IMR-90 (cell line): Measurements from ENCODE around the gene RBP5. TPM values are rescaled to one million over a fixed set of nuclear protein-coding genes. Genes with fewer than 3 reads are reported as not detected.

Source experiments
- ATAC-seq: fragments of 200-7000 bp; cut with Tn5 transposase; 2 replicates; pipeline ENCODE4 v1.9.1; 2020; ENCODE audit warnings: low read depth, mild to moderate bottlenecking, moderate library complexity
- BruUV-seq: library from RNA; stranded (reverse); fragments of 400-500 nt; replicated peaks from 2 replicates; lab custom pipeline; 2021; lab: Mats Ljungman, UMichigan
- CTCF ChIA-PET: fragments of 300-600 bp; formaldehyde crosslinking; extraction: SDS; loops from one replicate; lab custom pipeline; 2021; ENCODE audit warnings: antibody characterized with exemption; lab: Yijun Ruan, JAX
- POLR2A ChIA-PET: fragments of 300-600 bp; sonication (Branson Sonifier 250); formaldehyde crosslinking; loops from one replicate; lab custom pipeline; 2022; ENCODE audit warnings: antibody characterized with exemption; ENCODE audit not compliant: unreplicated experiment; lab: Charles Lee
- DNase-seq: peaks from one replicate; pipeline ENCODE4 v3.0.0; 2013
- H2AFZ ChIP-seq: replicated peaks from 2 replicates; pipeline ENCODE3; 2013; ENCODE audit warnings: low read length, mild to moderate bottlenecking; ENCODE audit not compliant: poor library complexity
- H2AK5ac ChIP-seq: 2 replicates; pipeline ENCODE4 v1.6.1; 2013; ENCODE audit warnings: low read depth, low read length, inconsistent platforms
- H2AK9ac ChIP-seq: replicated peaks from 2 replicates; pipeline ENCODE3; 2013; ENCODE audit warnings: mild to moderate bottlenecking, low read depth, low read length, moderate library complexity; ENCODE audit not compliant: poor library complexity
- H2BK120ac ChIP-seq: 2 replicates; pipeline ENCODE4 v1.6.1; 2013; ENCODE audit warnings: low read depth, low read length, inconsistent platforms
- H2BK15ac ChIP-seq: 3 replicates; pipeline ENCODE4 v1.6.1; 2013; ENCODE audit warnings: low read depth, low read length, inconsistent platforms
- H2BK20ac ChIP-seq: 2 replicates; pipeline ENCODE4 v1.6.1; 2013; ENCODE audit warnings: low read depth, mild to moderate bottlenecking, inconsistent platforms, low read length, moderate library complexity
- H2BK5ac ChIP-seq: 2 replicates; pipeline ENCODE4 v1.6.1; 2013; ENCODE audit warnings: mild to moderate bottlenecking, low read depth, low read length, inconsistent platforms; ENCODE audit not compliant: poor library complexity, severe bottlenecking
- H3K14ac ChIP-seq: replicated peaks from 2 replicates; pipeline ENCODE4 v1.6.1; 2013; ENCODE audit warnings: low read depth, low read length, inconsistent platforms
- H3K18ac ChIP-seq: 2 replicates; pipeline ENCODE4 v1.6.1; 2013; ENCODE audit warnings: low read depth, low read length, control low read depth
- H3K23ac ChIP-seq: 2 replicates; pipeline ENCODE4 v1.6.1; 2013; ENCODE audit warnings: low read depth, low read length, inconsistent platforms
- H3K27ac ChIP-seq: 2 replicates; pipeline ENCODE4 v1.5.1; 2013; ENCODE audit warnings: mild to moderate bottlenecking, control low read depth, low read length; ENCODE audit not compliant: insufficient read depth
- H3K27me3 ChIP-seq: 2 replicates; pipeline ENCODE4 v1.6.1; 2013; ENCODE audit warnings: low read length; ENCODE audit not compliant: control insufficient read depth, insufficient read depth
- H3K36me3 ChIP-seq: 2 replicates; pipeline ENCODE4 v1.6.1; 2013; ENCODE audit warnings: low read length, mixed read lengths; ENCODE audit not compliant: control insufficient read depth, insufficient read depth
- H3K4ac ChIP-seq: 2 replicates; pipeline ENCODE4 v1.6.1; 2013; ENCODE audit warnings: low read depth, low read length, inconsistent platforms
- H3K4me1 ChIP-seq: 2 replicates; pipeline ENCODE4 v1.6.1; 2013; ENCODE audit warnings: low read length, mixed read lengths; ENCODE audit not compliant: control insufficient read depth, insufficient read depth
- H3K4me2 ChIP-seq: 2 replicates; pipeline ENCODE4 v1.6.1; 2013; ENCODE audit warnings: low read depth, mild to moderate bottlenecking, control low read depth, low read length, moderate library complexity
- H3K4me3 ChIP-seq: 2 replicates; pipeline ENCODE4 v1.5.1; 2013; ENCODE audit warnings: low read depth, mild to moderate bottlenecking, control low read depth, low read length, moderate library complexity; ENCODE audit not compliant: insufficient read depth
- H3K56ac ChIP-seq: 2 replicates; pipeline ENCODE4 v1.6.1; 2013; ENCODE audit warnings: low read length, inconsistent platforms; ENCODE audit not compliant: insufficient read depth; ENCODE audit errors: extremely low read depth
- H3K79me1 ChIP-seq, 2 experiments: 2 replicates each; pipeline ENCODE4 v1.6.1; 2013; ENCODE audit warnings: low read length in 2 of 2, inconsistent platforms in 1 of 2, low read depth in 1 of 2
- H3K9ac ChIP-seq: 2 replicates; pipeline ENCODE4 v1.6.1; 2013; ENCODE audit warnings: low read depth, low read length, control low read depth
- H3K9me1 ChIP-seq: 2 replicates; pipeline ENCODE4 v1.6.1; 2013; ENCODE audit warnings: low read length, inconsistent platforms; ENCODE audit not compliant: insufficient read depth
- H3K9me3 ChIP-seq: 2 replicates; pipeline ENCODE4 v1.6.1; 2013; ENCODE audit warnings: low read length; ENCODE audit not compliant: control insufficient read depth, insufficient read depth
- H4K20me1 ChIP-seq: 2 replicates; pipeline ENCODE4 v1.6.1; 2013; ENCODE audit warnings: low read length, inconsistent platforms; ENCODE audit not compliant: insufficient read depth
- H4K5ac ChIP-seq: 2 replicates; pipeline ENCODE4 v1.6.1; 2013; ENCODE audit warnings: mild to moderate bottlenecking, low read depth, low read length, control low read depth
- H4K8ac ChIP-seq, 2 experiments: 2 replicates each; pipeline ENCODE4 v1.6.1; 2013; ENCODE audit warnings: low read depth in 2 of 2, low read length in 2 of 2, control low read depth in 1 of 2, inconsistent platforms in 1 of 2
- H4K91ac ChIP-seq: 2 replicates; pipeline ENCODE4 v1.6.1; 2013; ENCODE audit warnings: low read depth, low read length, inconsistent platforms; ENCODE audit not compliant: insufficient read depth
- MAZ ChIP-seq: IDR thresholded peaks from 2 replicates; pipeline ENCODE4 v1.6.1; 2012; ENCODE audit warnings: low read depth, mild to moderate bottlenecking, low read length, improper control_type of control experiment, moderate library complexity, borderline replicate concordance
- POLR2A ChIP-seq: IDR thresholded peaks from 2 replicates; pipeline ENCODE4 v1.6.1; 2012; ENCODE audit warnings: mild to moderate bottlenecking, low read depth, low read length
- WGBS, 2 experiments: methylation state at CpG; one replicate each; pipeline versions ENCODE4 v1.1.5 to v1.1.7; 2013; ENCODE audit warnings: missing lambda C conversion rate in 2 of 2; ENCODE audit not compliant: insufficient read length in 1 of 2; ENCODE audit errors: extremely low coverage in 2 of 2; 5-methylcytosine and 5-hydroxymethylcytosine counted together
- dilution Hi-C: fragments of 300-500 bp; cut with HindIII; formaldehyde crosslinking; loops from one replicate; pipeline ENCODE4 v1.14.3; 2018; ENCODE audit warnings: low sequenced_read_pairs; ENCODE audit not compliant: unreplicated experiment
- in situ Hi-C: fragments of 300-500 bp; cut with MboI; formaldehyde crosslinking; loops from 3 replicates; pipeline ENCODE4 v1.14.3; 2019; ENCODE audit warnings: low sequenced_read_pairs, inconsistent platforms, mixed read lengths
- intact Hi-C: fragments of 100-400 bp; cut with micrococcal nuclease; formaldehyde crosslinking; loops from 2 replicates; pipeline ENCODE4 v1.10.0; 2022
- polyA plus RNA-seq, 3 experiments: library from polyadenylated mRNA; depleted of rRNA; stranded (reverse); fragments of >200 nt; gene quantifications; 2 replicates each; pipeline ENCODE4 v1.2.3, GENCODE V29; 2012; ENCODE audit warnings: low replicate concordance in 1 of 3
- total RNA-seq: library from RNA; depleted of rRNA; stranded (reverse); fragments of >200 nt; gene quantifications from 2 replicates; pipeline ENCODE4 v1.2.3, GENCODE V29; 2012

RBP5 gene
- total and polyA plus RNA-seq, 2 of the 4 experiments (the other 2 are of a cell fraction), result 0.15 TPM; not detected in 1

- POLR2A ChIA-PET, result no interaction called here
These were observed 2.2 kb upstream of the RBP5 start for GRCh38 chr12:7130701-7131501.

More at GRCh38 chr12:7130701-7131501, 2.2 kb upstream of the RBP5 start:
- Histone ChIP-seq H2AFZ (peak overlapping the region; percentile 98), H4K5ac (no peak overlapping the region), H3K27ac (peak overlapping the region; percentile 28; the same call in 1 of the 2 replicates), H3K4me2 (peak overlapping the region; percentile 98), H3K4me1 (peaks cover 6% of the 10 kb centered on the region; the same call in 1 of the 2 replicates), H3K9me1 (peaks cover 12% of the 10 kb centered on the region; the same call in 1 of the 2 replicates), H3K79me1 (0 out of 4 replicates have a peak, but pooled peaks cover 0 to 6% of the 10 kb centered on the region in 2 experiments), H4K20me1 (no peaks in the 10 kb centered on the region), H2AK9ac (peak overlapping the region; percentile 87), H2BK20ac (no peak overlapping the region), H3K56ac (no peak overlapping the region), H2BK15ac (no peak overlapping the region), H4K8ac (peak overlapping the region; percentile 2 to 36; a peak in 2 of 4 replicates), H2AK5ac (peak overlapping the region; percentile 36), H3K36me3 (peaks cover 23% of the 10 kb centered on the region), H3K23ac (peak overlapping the region; percentile 61; the same call in 1 of the 2 replicates), H3K4ac (no peak overlapping the region), H2BK5ac (no peak overlapping the region), H3K9me3 (no peaks in the 10 kb centered on the region), H3K18ac (no peak overlapping the region), H3K4me3 (peak overlapping the region; percentile 81), H3K9ac (peak overlapping the region; percentile 91), H3K27me3 (no peaks in the 10 kb centered on the region), H2BK120ac (no peak overlapping the region), H3K14ac (no peak overlapping the region; the same call in 1 of the 2 replicates), H4K91ac (no peak overlapping the region; the same call in 1 of the 2 replicates)
- ATAC-seq (peak; percentile 65), DNase-seq (peak; percentile 52)
- intact Hi-C loops (no loop called here), in situ Hi-C loops (no loop called here), dilution Hi-C loops (no loop called here)
- peak; percentile 76; the same call in 1 of the 2 replicates for TF ChIP-seq MAZ
- TF ChIP-seq POLR2A, result no peak
- WGBS, 2 experiments, result 7 to 100% methylated on average over 1 to 16 of the region's 32 CpGs
- CTCF ChIA-PET, result no interaction called here
- BruUV-seq, result no TSS peak
